ENCODE results near the gene CHCHD6.

DNA sequence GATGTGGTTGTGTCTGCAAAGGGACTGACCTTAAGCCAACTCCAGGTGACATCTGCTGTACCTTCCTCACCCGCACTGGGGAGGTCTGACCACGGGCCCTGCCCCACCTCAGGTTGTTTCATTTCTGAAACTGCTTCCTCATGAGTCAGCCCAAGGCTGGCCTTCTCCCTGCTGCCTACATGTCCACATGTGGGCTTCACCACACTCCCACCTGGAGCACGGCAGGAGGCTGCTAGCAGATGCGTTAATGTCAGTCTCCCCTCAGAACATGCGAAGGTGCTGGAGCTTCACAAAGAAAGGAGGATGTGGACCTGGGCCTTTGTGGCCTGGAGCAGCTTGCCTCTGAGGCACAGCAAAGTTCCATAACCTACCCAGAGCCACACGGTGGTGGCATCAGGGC lies 209.5 kb downstream of the CHCHD6 start:
- TF ChIP-seq, protein P1, sequence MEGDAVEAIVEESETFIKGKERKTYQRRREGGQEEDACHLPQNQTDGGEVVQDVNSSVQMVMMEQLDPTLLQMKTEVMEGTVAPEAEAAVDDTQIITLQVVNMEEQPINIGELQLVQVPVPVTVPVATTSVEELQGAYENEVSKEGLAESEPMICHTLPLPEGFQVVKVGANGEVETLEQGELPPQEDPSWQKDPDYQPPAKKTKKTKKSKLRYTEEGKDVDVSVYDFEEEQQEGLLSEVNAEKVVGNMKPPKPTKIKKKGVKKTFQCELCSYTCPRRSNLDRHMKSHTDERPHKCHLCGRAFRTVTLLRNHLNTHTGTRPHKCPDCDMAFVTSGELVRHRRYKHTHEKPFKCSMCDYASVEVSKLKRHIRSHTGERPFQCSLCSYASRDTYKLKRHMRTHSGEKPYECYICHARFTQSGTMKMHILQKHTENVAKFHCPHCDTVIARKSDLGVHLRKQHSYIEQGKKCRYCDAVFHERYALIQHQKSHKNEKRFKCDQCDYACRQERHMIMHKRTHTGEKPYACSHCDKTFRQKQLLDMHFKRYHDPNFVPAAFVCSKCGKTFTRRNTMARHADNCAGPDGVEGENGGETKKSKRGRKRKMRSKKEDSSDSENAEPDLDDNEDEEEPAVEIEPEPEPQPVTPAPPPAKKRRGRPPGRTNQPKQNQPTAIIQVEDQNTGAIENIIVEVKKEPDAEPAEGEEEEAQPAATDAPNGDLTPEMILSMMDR (IDR thresholded peaks at IDR 0.05) = no peak
- no peak for TF ChIP-seq POLR2A (IDR thresholded peaks at IDR 0.05)
